HTERT RPE-1 (cell line): ENCODE measurements around the gene OGFOD3.

Experiments used
- in situ Hi-C: fragments of 300-500 bp; cut with MboI; formaldehyde crosslinking; loops from 4 replicates; pipeline ENCODE4 v1.14.3; 2020; ENCODE audit warnings: low sequenced_read_pairs

The OGFOD3 gene

GRCh38 chr17:82446649-82447048 is 28.3 kb upstream of the OGFOD3 start:
- in situ Hi-C loops: no loop called here

GRCh38 chr17:82446124-82446523 is 27.7 kb upstream of the OGFOD3 start:
- in situ Hi-C loops: no loop called here

- in situ Hi-C loops: no loop called here
These were observed 27.2 kb upstream of the OGFOD3 start for GRCh38 chr17:82445542-82445941.

GRCh38 chr17:82444941-82445521 is 26.6 kb upstream of the OGFOD3 start:
- in situ Hi-C loops: no loop called here

GRCh38 chr17:82444284-82444893 is 26.0 kb upstream of the OGFOD3 start:
- in situ Hi-C loops: no loop called here

GRCh38 chr17:82443465-82444283 is 25.3 kb upstream of the OGFOD3 start:
- in situ Hi-C loops: no loop called here

GRCh38 chr17:82442643-82443464 is 24.5 kb upstream of the OGFOD3 start:
- in situ Hi-C loops: no loop called here

- in situ Hi-C loops: no loop called here
These were observed 23.5 kb upstream of the OGFOD3 start for GRCh38 chr17:82441691-82442487.

- in situ Hi-C loops: no loop called here
These were observed 22.7 kb upstream of the OGFOD3 start for GRCh38 chr17:82440991-82441627.

GRCh38 chr17:82440469-82440981 is 22.1 kb upstream of the OGFOD3 start:
- in situ Hi-C loops: no loop called here

GRCh38 chr17:82439829-82440365 is 21.5 kb upstream of the OGFOD3 start:
- in situ Hi-C loops: no loop called here

- in situ Hi-C loops: no loop called here
These were observed 20.9 kb upstream of the OGFOD3 start for GRCh38 chr17:82439194-82439828.

GRCh38 chr17:82438401-82439193 is 20.2 kb upstream of the OGFOD3 start:
- in situ Hi-C loops: no loop called here

GRCh38 chr17:82437325-82437668 is 18.9 kb upstream of the OGFOD3 start:
- in situ Hi-C loops: no loop called here

GRCh38 chr17:82436601-82437324 is 18.4 kb upstream of the OGFOD3 start:
- in situ Hi-C loops: no loop called here

GRCh38 chr17:82435601-82436583 is 17.5 kb upstream of the OGFOD3 start:
- in situ Hi-C loops: no loop called here
